Midbrain (tissue), 1 donor: ENCODE data around the gene ATP2A2.
"Not testable (repeated sequence)": the region's sequence is repeated elsewhere in the genome, so short reads cannot be mapped to it uniquely, and the experiment has no call there.

Source experiments
- DNase-seq: peaks from one replicate; lab custom pipeline; 2025; lab: John Stamatoyannopoulos, UW

Gene ATP2A2

GRCh38 chr12:110343114-110343513 is 62.1 kb downstream of the ATP2A2 start:
- DNase-seq, result no peak

GRCh38 chr12:110343736-110344555 is 62.9 kb downstream of the ATP2A2 start:
- no peak for DNase-seq

DNA sequence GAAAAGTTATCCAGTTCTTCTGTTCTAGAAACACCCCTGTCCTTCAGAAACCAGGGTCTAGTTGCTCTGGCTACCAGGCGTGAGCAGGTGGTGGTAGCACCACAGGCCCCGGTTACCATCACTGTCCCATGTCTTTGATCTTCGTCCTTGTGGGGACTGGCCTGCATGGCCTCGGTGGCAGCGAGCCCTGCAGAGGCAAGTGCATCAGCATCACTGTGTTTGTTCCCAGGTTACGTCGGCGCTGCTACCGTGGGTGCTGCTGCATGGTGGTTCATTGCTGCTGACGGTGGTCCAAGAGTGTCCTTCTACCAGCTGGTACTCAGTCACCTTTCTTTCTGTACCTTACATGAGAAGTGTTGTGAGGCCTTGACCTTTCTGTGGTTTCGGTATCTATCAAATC is 63.6 kb downstream of the ATP2A2 start:
- no peak for DNase-seq

GRCh38 chr12:110345176-110345661 is 64.2 kb downstream of the ATP2A2 start:
- DNase-seq, result no peak

DNA sequence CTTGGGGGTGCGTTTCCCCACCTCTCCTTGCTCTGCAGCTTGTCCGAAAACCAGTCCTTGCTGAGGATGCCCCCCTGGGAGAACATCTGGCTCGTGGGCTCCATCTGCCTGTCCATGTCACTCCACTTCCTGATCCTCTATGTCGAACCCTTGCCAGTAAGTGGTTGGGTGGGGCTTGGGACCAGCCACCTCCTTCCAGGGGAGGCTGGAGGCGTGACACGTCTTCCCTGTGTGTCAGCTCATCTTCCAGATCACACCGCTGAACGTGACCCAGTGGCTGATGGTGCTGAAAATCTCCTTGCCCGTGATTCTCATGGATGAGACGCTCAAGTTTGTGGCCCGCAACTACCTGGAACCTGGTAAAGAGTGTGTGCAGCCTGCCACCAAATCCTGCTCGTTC is 64.9 kb downstream of the ATP2A2 start:
- no peak for DNase-seq

GRCh38 chr12:110347767-110348166 is 66.7 kb downstream of the ATP2A2 start:
- DNase-seq, result no peak

DNA sequence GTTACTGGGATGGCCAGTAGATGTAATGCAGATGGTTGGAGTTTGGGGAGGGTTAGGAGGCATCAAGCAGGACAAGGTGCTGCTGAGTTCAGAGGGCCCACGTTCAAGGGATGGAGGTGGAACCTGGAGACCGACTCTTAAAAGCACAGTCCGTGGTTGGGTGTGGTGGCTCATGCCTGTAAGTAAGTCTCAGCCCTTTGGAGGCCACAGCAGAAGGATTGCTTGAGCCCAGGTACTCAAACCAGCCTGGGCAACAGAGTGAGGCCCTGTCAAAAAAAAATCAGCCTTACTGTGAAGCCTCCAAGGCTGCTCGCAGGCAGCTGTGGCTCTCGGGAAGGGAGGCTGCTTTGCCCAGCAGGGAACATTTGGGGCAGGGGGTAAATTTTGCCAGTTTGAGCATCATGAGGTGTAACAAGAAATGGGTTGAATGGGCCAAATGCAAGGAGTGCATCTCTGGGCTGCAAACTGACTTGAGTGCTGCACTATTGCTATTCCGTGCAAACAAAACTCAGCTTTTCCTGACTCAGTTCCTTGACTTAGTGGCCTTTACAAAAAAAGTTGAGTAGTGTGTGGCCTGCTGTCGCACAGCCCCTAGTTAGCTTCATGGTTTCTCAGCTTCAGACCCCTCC is 67.5 kb downstream of the ATP2A2 start:
- no peak for DNase-seq

DNA sequence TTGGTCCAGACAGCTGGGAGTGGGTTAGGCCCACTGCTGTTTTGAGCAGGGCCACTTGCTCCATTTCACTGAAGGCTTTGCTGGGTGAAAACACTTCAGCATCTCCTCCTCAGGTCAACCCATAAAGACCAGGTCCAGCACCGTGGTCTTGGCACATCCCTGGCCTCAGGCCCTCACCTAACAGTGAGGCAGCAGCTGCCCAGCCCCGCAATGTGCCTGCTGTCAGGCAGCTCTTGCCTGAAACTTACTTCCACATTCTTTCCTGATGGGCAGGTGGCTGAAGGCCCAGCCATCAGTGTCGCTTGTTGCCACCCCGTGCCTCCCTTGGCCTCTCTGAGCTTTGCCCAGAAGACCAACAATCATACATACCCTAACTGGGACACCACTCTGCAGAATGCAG is 68.0 kb downstream of the ATP2A2 start:
- DNase-seq, result no peak

GRCh38 chr12:110349514-110350151 is 68.6 kb downstream of the ATP2A2 start:
- DNase-seq, result no peak

- DNase-seq, result no peak
Measured at GRCh38 chr12:110351119-110351518, 70.1 kb downstream of the ATP2A2 start.

GRCh38 chr12:110352401-110352800 is 71.4 kb downstream of the ATP2A2 start:
- DNase-seq, result no peak

DNA sequence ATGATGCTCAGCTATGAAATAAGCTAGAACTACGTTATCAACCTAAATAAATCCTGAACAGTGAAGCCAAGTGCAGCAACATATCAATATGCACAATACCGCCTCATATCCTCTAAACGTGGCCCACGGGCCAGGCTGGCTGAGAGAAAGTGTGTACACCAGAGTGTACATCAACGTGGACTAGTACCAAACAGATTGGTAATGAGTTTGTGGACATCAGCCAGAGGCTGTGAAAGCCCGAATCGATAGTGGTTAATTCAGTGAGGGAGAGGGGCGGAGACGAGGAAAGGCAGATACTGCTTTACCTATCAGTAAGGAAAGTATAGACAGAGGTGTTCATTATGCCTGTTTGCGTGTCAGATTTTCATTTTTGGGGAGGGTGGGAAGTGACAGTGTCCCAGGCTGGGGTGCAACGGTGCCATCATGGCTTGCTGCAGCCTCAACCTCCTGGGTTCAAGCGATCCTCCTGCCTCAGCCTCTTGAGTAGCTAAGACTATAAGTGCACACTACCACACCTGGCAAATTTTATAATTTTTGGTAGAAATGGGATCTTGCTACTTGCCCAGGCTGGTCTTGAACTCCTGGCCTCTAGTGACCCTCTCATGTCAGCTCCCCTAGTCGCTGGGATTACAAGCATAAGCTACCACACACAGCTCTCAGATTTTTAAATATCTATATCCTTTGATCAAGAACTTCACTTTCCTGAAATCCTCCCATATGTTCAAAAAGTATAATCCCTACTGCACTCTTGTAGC is 72.3 kb downstream of the ATP2A2 start:
- DNase-seq, result no peak

- no peak for DNase-seq
Measured at GRCh38 chr12:110354172-110354780, 73.2 kb downstream of the ATP2A2 start.

DNA sequence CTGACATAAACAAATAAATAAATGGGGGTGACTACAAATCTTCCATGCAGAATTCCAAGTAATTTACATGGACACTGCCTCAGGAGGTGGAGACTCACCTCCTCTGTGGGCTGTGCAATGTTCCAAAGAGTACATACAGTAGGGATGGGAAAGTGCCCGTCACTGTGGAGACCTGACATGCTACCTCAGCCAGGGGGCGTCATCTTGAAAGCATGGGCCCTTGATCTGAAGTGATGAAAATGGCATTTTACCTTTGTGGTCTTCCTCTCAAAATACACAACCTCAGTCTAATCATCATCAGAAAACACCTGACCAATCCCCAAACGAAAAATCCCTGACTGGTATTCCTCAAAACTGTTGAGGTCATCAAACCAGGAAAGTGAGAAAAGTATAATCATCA is 74.0 kb downstream of the ATP2A2 start:
- no peak for DNase-seq

GRCh38 chr12:110358384-110359097 is 77.5 kb downstream of the ATP2A2 start:
- DNase-seq, result not testable (repeated sequence)

DNA sequence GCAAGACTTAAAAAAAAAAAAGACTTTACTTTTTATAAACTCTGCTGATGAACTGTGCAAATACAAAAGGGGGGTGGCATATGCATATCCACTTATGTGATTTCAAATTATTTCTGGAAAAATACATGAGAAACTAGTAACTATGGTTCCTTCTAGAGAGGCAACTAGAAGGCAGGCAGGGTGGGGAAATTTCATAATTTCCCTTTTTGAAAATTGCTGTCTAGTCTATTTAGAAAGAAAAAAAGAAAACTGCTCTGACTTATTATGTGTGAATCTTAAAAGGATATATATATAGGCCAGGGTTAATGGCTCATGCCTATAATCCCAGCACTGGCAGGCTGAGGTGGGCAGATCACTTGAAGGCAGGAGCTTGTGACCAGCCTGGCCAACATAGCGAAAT is 80.2 kb downstream of the ATP2A2 start:
- no peak for DNase-seq

- no peak for DNase-seq
Measured at GRCh38 chr12:110365489-110366320, 84.7 kb downstream of the ATP2A2 start.

- no peak for DNase-seq
Measured at GRCh38 chr12:110366321-110367142, 85.5 kb downstream of the ATP2A2 start.

DNA sequence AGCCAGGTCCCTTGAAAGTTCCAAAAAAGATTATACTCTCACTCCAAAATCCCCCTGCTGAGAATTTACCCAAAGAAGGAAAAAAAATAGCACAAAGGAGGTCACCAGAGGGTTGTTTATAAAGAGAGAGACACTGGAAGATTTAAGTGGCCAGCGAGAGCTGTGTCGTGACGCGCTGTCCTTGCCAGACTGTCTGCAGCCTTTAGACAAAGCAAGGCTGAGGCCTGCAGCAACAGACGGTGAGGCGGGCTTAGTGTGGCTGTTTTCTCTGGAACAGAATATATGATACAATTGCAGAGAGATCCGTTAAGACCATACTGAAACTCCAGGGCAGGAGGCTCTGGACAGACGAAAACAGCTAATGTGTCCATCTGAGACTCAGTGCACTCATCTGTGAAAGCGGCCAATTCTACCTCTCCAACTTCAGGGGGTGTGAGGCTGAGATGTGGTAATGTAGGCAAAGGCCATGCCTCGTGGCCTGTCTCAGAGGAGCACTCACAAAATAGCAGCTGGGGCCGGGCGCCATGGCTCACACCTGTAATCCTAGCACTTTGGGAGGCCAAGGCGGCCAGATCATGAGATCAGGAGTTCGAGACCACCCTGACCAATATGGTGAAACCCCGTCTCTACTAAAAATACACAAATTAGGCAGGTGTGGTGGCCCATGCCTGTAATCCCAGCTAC is 86.3 kb downstream of the ATP2A2 start:
- no peak for DNase-seq
